Ectodermal cell (in vitro differentiated cells): ENCODE measurements around the gene ATXN1.

Source experiments
- H3K27ac ChIP-seq: 2 replicates; pipeline ENCODE4 v1.7.0; 2013; ENCODE audit warnings: mild to moderate bottlenecking, low read depth, low read length; ENCODE audit not compliant: insufficient read depth, poor library complexity, severe bottlenecking
- H3K27me3 ChIP-seq: 2 replicates; pipeline ENCODE4 v1.7.0; 2013; ENCODE audit warnings: mild to moderate bottlenecking, low read length; ENCODE audit not compliant: insufficient read depth, control insufficient read depth, poor library complexity, severe bottlenecking
- H3K36me3 ChIP-seq: one replicate; pipeline ENCODE4 v1.7.0; 2013; ENCODE audit warnings: low read length; ENCODE audit not compliant: control insufficient read depth, insufficient read depth
- H3K4me1 ChIP-seq: one replicate; pipeline ENCODE4 v1.7.0; 2013; ENCODE audit warnings: low read length; ENCODE audit not compliant: control insufficient read depth, insufficient read depth
- H3K4me3 ChIP-seq: 2 replicates; pipeline ENCODE4 v1.7.0; 2013; ENCODE audit warnings: low read depth, low read length, control low read depth; ENCODE audit not compliant: insufficient read depth
- H3K9me3 ChIP-seq: 2 replicates; pipeline ENCODE4 v1.7.0; 2013; ENCODE audit warnings: mild to moderate bottlenecking, low read length, moderate library complexity; ENCODE audit not compliant: control insufficient read depth
- WGBS, 2 experiments: methylation state at CpG; one replicate each; pipeline ENCODE4 v1.1.7; 2013; ENCODE audit warnings: missing lambda C conversion rate in 2 of 2; 5-methylcytosine and 5-hydroxymethylcytosine counted together

ATXN1 gene

GRCh38 chr6:16659466-16660156 lies 101.6 kb downstream of the ATXN1 start:
- H3K4me3 ChIP-seq, result no peak overlapping the region
- peaks cover 8% of the 10 kb centered on the region for H3K4me1 ChIP-seq
- H3K9me3 ChIP-seq, result no peaks in the 10 kb centered on the region
- H3K27me3 ChIP-seq, result no peaks in the 10 kb centered on the region
- 91 to 95% methylated on average over 5 of the region's 6 CpGs for WGBS, 2 experiments
- H3K36me3 ChIP-seq, result no peaks in the 10 kb centered on the region
- no peak overlapping the region for H3K27ac ChIP-seq

- Histone ChIP-seq H3K27ac (no peak overlapping the region), H3K36me3 (no peaks in the 10 kb centered on the region), H3K4me1 (peaks cover 8% of the 10 kb centered on the region), H3K27me3 (no peaks in the 10 kb centered on the region), H3K9me3 (no peaks in the 10 kb centered on the region), H3K4me3 (no peak overlapping the region)
- WGBS, 2 experiments, result 64 to 66% methylated on average over 5 of the region's 5 CpGs
Measured at GRCh38 chr6:16658348-16659034, 102.8 kb downstream of the ATXN1 start.

DNA sequence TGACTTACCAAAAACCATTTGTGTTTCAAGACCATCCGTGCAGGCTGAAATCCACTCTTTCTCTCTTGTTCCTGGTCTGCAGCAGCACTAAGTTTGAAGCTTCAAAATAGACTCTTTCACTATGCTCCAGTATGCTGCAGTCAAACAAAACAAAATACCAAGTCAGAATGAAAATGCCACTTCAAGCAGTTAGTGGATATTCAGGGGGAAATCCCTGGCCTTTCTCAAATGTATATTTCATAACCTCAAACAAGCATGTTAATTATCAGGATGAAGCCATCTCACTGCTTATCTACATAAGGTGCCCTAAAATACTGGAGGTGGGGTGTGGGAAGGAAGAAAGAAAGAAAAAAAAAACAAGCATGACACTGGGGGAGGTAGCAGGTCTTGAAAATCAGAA lies 103.5 kb downstream of the ATXN1 start:
- WGBS, 2 experiments, result 94 to 96% methylated on average over 1 of the region's 1 CpG
- H3K9me3 ChIP-seq, result no peaks in the 10 kb centered on the region

GRCh38 chr6:16656451-16656850 lies 104.8 kb downstream of the ATXN1 start:
- Histone ChIP-seq H3K9me3 (no peaks in the 10 kb centered on the region), H3K27me3 (no peaks in the 10 kb centered on the region), H3K36me3 (no peaks in the 10 kb centered on the region), H3K4me3 (no peak overlapping the region), H3K4me1 (peaks cover 8% of the 10 kb centered on the region), H3K27ac (no peak overlapping the region)
- WGBS, 2 experiments, result 98 to 99% methylated on average over 4 of the region's 4 CpGs

More for the DNA sequence above, 103.5 kb downstream of the ATXN1 start:
- Histone ChIP-seq H3K4me3 (no peak overlapping the region), H3K27me3 (no peaks in the 10 kb centered on the region), H3K36me3 (no peaks in the 10 kb centered on the region), H3K27ac (no peak overlapping the region), H3K4me1 (peaks cover 8% of the 10 kb centered on the region)

DNA sequence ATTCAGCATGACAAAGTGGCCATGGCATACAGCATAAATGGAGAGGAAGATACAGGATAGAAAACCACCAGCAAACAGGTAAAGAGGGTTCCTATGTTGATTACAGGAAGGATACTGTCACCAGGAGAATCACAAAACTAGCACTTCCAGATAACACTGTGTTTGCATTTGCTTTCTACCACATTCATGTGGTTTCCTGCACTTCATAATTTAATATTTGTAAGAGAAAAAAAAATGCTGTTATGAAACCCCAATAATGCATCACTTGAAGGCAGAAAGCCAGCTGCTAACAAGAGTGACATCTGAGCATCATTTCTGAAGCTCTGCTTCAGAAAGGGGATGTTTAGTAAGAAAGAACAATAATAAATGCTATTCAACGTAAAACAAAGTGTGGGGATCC lies 106.6 kb downstream of the ATXN1 start:
- H3K4me1 ChIP-seq, result peaks cover 8% of the 10 kb centered on the region
- no peaks in the 10 kb centered on the region for H3K9me3 ChIP-seq
- 89 to 93% methylated on average over 1 of the region's 1 CpG for WGBS, 2 experiments
- H3K27me3 ChIP-seq, result no peaks in the 10 kb centered on the region
- no peaks in the 10 kb centered on the region for H3K36me3 ChIP-seq
- H3K4me3 ChIP-seq, result no peak overlapping the region
- no peak overlapping the region for H3K27ac ChIP-seq

- WGBS, 2 experiments, result 96 to 97% methylated on average over 7 of the region's 7 CpGs
- no peaks in the 10 kb centered on the region for H3K36me3 ChIP-seq
Measured at GRCh38 chr6:16653226-16653625, 108.0 kb downstream of the ATXN1 start.

GRCh38 chr6:16651871-16652270 lies 109.4 kb downstream of the ATXN1 start:
- Histone ChIP-seq H3K27me3 (no peaks in the 10 kb centered on the region), H3K9me3 (no peaks in the 10 kb centered on the region), H3K27ac (no peak overlapping the region), H3K36me3 (no peaks in the 10 kb centered on the region), H3K4me3 (no peak overlapping the region), H3K4me1 (no peaks in the 10 kb centered on the region)
- 94% methylated on average over 6 of the region's 6 CpGs for WGBS, 2 experiments

More at GRCh38 chr6:16653226-16653625, 108.0 kb downstream of the ATXN1 start:
- H3K4me1 ChIP-seq, result no peaks in the 10 kb centered on the region
- no peak overlapping the region for H3K4me3 ChIP-seq
- no peaks in the 10 kb centered on the region for H3K9me3 ChIP-seq
- no peak overlapping the region for H3K27ac ChIP-seq
- H3K27me3 ChIP-seq, result no peaks in the 10 kb centered on the region

GRCh38 chr6:16649890-16650289 lies 111.4 kb downstream of the ATXN1 start:
- 88% methylated on average over 5 of the region's 5 CpGs for WGBS, 2 experiments
- Histone ChIP-seq H3K27ac (no peak overlapping the region), H3K4me3 (no peak overlapping the region), H3K36me3 (no peaks in the 10 kb centered on the region), H3K4me1 (no peaks in the 10 kb centered on the region), H3K9me3 (no peaks in the 10 kb centered on the region), H3K27me3 (no peaks in the 10 kb centered on the region)

DNA sequence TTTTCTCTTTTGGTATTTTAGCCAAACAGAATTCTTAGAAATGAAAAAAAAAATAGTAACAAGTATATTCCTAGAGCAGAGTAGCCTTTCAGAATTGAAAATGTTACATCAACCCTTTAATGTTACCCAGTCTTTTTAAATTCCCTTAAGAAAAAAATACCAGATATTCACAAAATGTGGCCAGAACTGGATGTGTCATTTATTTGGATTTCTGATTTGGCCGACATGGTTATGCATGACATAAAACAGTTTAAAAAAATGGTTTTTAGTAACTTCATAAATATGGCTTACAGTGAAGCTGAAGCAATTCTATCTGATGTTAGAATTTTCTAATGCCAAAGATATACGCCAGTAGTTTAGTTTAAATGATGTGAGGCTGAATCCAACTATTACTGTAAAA lies 112.0 kb downstream of the ATXN1 start:
- Histone ChIP-seq H3K27me3 (no peaks in the 10 kb centered on the region), H3K4me3 (no peak overlapping the region), H3K9me3 (no peaks in the 10 kb centered on the region), H3K27ac (no peak overlapping the region), H3K4me1 (no peaks in the 10 kb centered on the region), H3K36me3 (no peaks in the 10 kb centered on the region)
- WGBS, 2 experiments, result 91 to 100% methylated on average over 1 to 2 of the region's 2 CpGs

- Histone ChIP-seq H3K4me3 (no peak overlapping the region), H3K9me3 (no peaks in the 10 kb centered on the region), H3K4me1 (no peaks in the 10 kb centered on the region), H3K27ac (no peak overlapping the region), H3K36me3 (no peaks in the 10 kb centered on the region), H3K27me3 (no peaks in the 10 kb centered on the region)
- WGBS, 2 experiments, result 92 to 97% methylated on average over 5 of the region's 5 CpGs
Measured at GRCh38 chr6:16648003-16648402, 113.3 kb downstream of the ATXN1 start.
